ENCODE results near the gene FANCC. TPM values are rescaled to one million over a fixed set of nuclear protein-coding genes. Genes with fewer than 3 reads are reported as not detected.

FANCC gene
- total RNA-seq, 4 donors from 2014 or later = 13.8 to 32.2 (median 21.4) TPM

DNA sequence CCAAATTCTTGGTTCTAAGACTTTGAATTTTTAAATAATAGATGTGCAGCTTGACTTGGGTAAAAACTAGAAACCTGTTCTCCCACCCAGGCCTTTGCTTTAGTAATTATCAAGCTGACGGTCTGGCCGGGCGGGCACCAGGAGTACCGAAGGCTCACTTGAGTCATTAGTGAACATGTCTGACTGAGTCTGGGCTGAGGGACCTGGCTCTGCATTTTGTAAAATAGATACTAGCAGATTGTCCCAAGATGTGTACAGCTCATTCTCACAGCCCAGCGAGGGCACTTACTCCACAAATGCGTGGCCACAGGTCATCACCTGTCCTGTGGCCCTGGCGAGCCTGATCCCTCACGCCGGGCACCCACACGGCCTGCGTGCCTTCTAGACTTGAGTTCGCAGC, 216.2 kb downstream of the FANCC start:
- Histone ChIP-seq H3K36me3 (peaks cover 0 to 17% (median 0%) of the 10 kb centered on the region in 3 donors), H3K4me1 (peaks cover 0 to 16% (median 0%) of the 10 kb centered on the region in 4 donors), H3K27me3 (no peaks in the 10 kb centered on the region), H3K27ac (no peak overlapping the region), H3K4me3 (no peak overlapping the region), H3K9me3 (no peaks in the 10 kb centered on the region)
- DNase-seq = peak in 1 of 3 donors; percentile 30
- no peak for TF ChIP-seq POLR2A (IDR thresholded peaks at IDR 0.05)
- TF ChIP-seq, protein P1, sequence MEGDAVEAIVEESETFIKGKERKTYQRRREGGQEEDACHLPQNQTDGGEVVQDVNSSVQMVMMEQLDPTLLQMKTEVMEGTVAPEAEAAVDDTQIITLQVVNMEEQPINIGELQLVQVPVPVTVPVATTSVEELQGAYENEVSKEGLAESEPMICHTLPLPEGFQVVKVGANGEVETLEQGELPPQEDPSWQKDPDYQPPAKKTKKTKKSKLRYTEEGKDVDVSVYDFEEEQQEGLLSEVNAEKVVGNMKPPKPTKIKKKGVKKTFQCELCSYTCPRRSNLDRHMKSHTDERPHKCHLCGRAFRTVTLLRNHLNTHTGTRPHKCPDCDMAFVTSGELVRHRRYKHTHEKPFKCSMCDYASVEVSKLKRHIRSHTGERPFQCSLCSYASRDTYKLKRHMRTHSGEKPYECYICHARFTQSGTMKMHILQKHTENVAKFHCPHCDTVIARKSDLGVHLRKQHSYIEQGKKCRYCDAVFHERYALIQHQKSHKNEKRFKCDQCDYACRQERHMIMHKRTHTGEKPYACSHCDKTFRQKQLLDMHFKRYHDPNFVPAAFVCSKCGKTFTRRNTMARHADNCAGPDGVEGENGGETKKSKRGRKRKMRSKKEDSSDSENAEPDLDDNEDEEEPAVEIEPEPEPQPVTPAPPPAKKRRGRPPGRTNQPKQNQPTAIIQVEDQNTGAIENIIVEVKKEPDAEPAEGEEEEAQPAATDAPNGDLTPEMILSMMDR (IDR thresholded peaks at IDR 0.05) = no peak

DNA sequence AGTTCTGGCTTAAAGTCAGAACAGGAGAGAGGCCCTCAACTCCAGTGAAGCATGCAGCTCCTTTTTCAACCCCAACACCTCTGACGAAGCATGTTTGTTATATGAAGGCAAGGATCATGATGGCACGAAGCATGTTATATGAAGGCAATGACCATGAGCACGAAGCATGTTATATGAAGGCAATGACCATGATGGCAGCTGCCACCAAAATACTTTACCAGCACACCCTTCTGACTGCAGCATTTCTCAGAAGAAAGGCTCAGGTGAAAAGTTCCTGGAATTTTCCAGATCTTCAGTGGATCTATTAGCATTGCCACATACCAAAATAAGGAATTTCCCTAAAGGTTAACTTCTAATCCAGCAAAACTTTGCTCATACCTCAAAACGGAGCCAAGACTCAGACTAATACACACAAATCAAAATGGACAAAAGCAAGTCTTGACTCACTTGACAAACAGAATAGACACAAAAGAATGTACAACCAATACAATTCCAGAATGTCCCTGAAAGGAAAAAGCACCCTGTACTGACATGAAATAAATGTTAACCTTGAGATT, 217.4 kb downstream of the FANCC start:
- no peaks in the 10 kb centered on the region for H3K9me3 ChIP-seq
- no peaks in the 10 kb centered on the region for H3K27me3 ChIP-seq
- no peak for TF ChIP-seq POLR2A (IDR thresholded peaks at IDR 0.05)
- TF ChIP-seq, protein P1 (IDR thresholded peaks at IDR 0.05) = no peak
- H3K27ac ChIP-seq = no peak overlapping the region
- peaks cover 0 to 17% (median 0%) of the 10 kb centered on the region in 3 donors for H3K36me3 ChIP-seq
- no peak overlapping the region for H3K4me3 ChIP-seq
- DNase-seq = no peak
- peaks cover 0 to 16% (median 0%) of the 10 kb centered on the region in 4 donors for H3K4me1 ChIP-seq

DNA sequence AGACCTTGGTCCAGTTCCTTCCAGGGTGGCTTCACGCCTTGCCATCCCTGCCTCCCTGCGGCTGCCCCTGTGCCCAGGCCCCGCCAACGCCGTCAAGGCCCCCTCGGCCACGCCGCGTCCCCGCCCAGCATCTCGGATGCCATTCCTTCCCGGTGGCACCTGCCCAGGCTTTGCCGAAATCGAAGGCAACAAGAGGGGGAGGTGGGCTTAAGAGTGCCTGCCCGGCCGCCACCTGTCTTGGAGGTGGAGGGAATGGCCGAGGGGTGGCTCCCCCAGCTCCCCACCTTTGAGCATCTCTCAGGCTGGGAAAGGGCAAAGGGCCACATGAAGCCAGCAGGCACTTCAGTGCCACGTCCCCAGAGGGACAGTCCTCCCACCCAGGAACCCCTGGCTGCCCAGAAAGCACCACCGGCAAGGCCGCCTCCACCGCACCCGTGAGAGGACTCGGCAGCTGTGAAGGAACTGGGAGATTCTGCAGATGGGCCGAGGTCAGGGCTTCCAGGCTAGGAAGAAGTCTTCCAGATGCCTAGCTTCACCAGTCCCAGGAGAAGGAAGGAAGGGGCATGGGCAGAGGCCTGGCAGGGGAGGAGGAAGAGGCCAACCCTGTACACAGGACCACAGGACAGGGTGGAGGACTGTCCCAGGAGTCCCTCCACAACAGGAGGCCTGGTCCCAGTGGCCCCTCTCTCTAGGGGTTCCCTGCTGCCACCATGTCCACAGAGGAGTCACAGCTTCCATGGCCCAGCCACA, 218.0 kb downstream of the FANCC start:
- H3K36me3 ChIP-seq = peaks cover 0 to 17% (median 0%) of the 10 kb centered on the region in 3 donors
- TF ChIP-seq, protein P1 (IDR thresholded peaks at IDR 0.05) = no peak
- TF ChIP-seq POLR2A (IDR thresholded peaks at IDR 0.05) = no peak
- H3K27me3 ChIP-seq = no peaks in the 10 kb centered on the region
- DNase-seq = no peak
- no peak overlapping the region for H3K27ac ChIP-seq
- H3K4me3 ChIP-seq = no peak overlapping the region
- H3K9me3 ChIP-seq = no peaks in the 10 kb centered on the region
- peaks cover 0 to 16% (median 0%) of the 10 kb centered on the region in 4 donors for H3K4me1 ChIP-seq

DNA sequence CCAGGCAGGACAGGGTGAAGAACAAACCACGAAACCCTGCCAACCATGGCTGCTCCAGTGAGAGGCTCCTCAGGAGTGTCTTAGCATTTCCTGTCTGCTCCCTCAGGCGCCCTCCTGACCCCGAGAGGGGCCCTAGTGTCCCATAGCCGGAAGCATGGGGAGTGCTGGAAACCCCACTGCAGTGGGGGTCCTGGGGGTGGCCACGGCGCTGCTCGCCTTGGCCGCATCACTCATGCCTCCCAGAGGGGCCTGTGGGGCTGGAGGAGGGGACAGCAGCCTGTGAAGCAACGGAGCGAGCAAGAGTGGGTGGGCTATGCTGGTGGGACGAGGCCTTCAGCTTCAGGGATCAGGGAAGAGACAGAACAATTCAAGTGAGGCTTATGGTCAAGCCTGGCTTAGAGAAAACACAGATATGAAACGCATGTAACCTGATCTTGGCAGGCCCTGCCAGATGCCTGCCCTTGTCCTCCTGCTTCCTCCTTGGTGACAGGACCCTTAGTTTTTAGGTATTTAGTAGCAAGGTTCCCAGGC, 219.1 kb downstream of the FANCC start:
- peaks cover 0 to 19% (median 0%) of the 10 kb centered on the region in 4 donors for H3K4me1 ChIP-seq
- H3K4me3 ChIP-seq = no peak overlapping the region
- peaks cover 0 to 17% (median 0%) of the 10 kb centered on the region in 3 donors for H3K36me3 ChIP-seq
- DNase-seq = no peak
- no peak overlapping the region for H3K27ac ChIP-seq
- H3K9me3 ChIP-seq = no peaks in the 10 kb centered on the region
- H3K27me3 ChIP-seq = no peaks in the 10 kb centered on the region
- TF ChIP-seq, protein P1 (IDR thresholded peaks at IDR 0.05) = no peak
- TF ChIP-seq POLR2A (IDR thresholded peaks at IDR 0.05) = no peak

DNA sequence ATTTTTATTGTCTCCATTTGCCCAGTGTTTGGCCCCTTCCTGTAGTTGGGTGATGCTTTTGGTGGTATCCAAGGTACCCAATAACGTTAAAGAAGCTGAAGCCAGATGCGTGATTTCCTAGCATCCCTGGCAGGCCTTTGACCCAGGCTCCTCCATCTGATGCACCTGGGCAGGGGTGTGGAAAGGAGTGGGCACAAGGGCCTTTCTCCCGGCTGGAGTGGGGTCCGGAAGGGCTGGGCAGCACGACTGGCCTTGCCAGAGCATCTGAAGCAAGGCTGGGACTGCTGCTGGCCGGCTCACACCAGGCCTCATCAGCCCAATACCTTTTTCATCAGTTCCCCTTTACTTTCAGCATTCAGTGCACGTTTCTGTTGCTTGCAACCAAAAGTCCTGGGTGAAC, 220.2 kb downstream of the FANCC start:
- no peak overlapping the region for H3K4me3 ChIP-seq
- H3K27ac ChIP-seq = no peak overlapping the region
- peak in 1 of 3 donors; percentile 27 for DNase-seq

More for the DNA sequence above, 220.2 kb downstream of the FANCC start:
- H3K9me3 ChIP-seq = no peaks in the 10 kb centered on the region
- H3K36me3 ChIP-seq = peaks cover 0 to 13% (median 0%) of the 10 kb centered on the region in 3 donors
- TF ChIP-seq, protein P1 (IDR thresholded peaks at IDR 0.05) = no peak
- TF ChIP-seq POLR2A (IDR thresholded peaks at IDR 0.05) = no peak
- peaks cover 0 to 17% (median 3%) of the 10 kb centered on the region in 4 donors for H3K4me1 ChIP-seq
- no peaks in the 10 kb centered on the region for H3K27me3 ChIP-seq
